T follicular helper cell (primary cell): ENCODE data around the gene PWWP2B.
"Not testable (repeated sequence)": the region's sequence is repeated elsewhere in the genome, so short reads cannot be mapped to it uniquely, and the experiment has no call there.

Source experiments
- DNase-seq: peaks from one replicate; pipeline ENCODE4 v3.0.0-alpha.2; 2020; ENCODE audit warnings: low read depth

Gene PWWP2B

GRCh38 chr10:132363376-132363775 is 33.6 kb upstream of the PWWP2B start:
- no peak for DNase-seq

- no peak for DNase-seq
Observed at GRCh38 chr10:132363921-132364593, 32.9 kb upstream of the PWWP2B start.

GRCh38 chr10:132364594-132364970 is 32.4 kb upstream of the PWWP2B start:
- DNase-seq = no peak

GRCh38 chr10:132365102-132365501 is 31.9 kb upstream of the PWWP2B start:
- no peak for DNase-seq

- no peak for DNase-seq
Observed at GRCh38 chr10:132366006-132366405, 31.0 kb upstream of the PWWP2B start.

GRCh38 chr10:132366499-132366898 is 30.5 kb upstream of the PWWP2B start:
- DNase-seq = no peak

- DNase-seq = no peak
Observed at GRCh38 chr10:132368391-132368790, 28.6 kb upstream of the PWWP2B start.

- no peak for DNase-seq
Observed at GRCh38 chr10:132368881-132369635, 27.9 kb upstream of the PWWP2B start.

- DNase-seq = no peak
Observed at GRCh38 chr10:132369636-132370185, 27.3 kb upstream of the PWWP2B start.

- no peak for DNase-seq
Observed at GRCh38 chr10:132370426-132371340, 26.3 kb upstream of the PWWP2B start.

GRCh38 chr10:132371641-132372081 is 25.3 kb upstream of the PWWP2B start:
- no peak for DNase-seq

- no peak for DNase-seq
Observed at GRCh38 chr10:132372516-132373095, 24.4 kb upstream of the PWWP2B start.

- no peak for DNase-seq
Observed at GRCh38 chr10:132373241-132373955, 23.6 kb upstream of the PWWP2B start.

GRCh38 chr10:132374176-132374575 is 22.8 kb upstream of the PWWP2B start:
- no peak for DNase-seq

GRCh38 chr10:132374612-132375011 is 22.4 kb upstream of the PWWP2B start:
- no peak for DNase-seq

- no peak for DNase-seq
Observed at GRCh38 chr10:132375116-132375794, 21.7 kb upstream of the PWWP2B start.

GRCh38 chr10:132375795-132376297 is 21.2 kb upstream of the PWWP2B start:
- no peak for DNase-seq

GRCh38 chr10:132376394-132376851 is 20.6 kb upstream of the PWWP2B start:
- no peak for DNase-seq

- DNase-seq = no peak
Observed at GRCh38 chr10:132377326-132377725, 19.7 kb upstream of the PWWP2B start.

- DNase-seq = not testable (repeated sequence)
Observed at GRCh38 chr10:132379026-132379425, 18.0 kb upstream of the PWWP2B start.
